GM18517 (cell line): ENCODE measurements around the gene GPATCH3.
"Not testable (repeated sequence)": the region's sequence is repeated elsewhere in the genome, so short reads cannot be mapped to it uniquely, and the experiment has no call there.

ENCODE experiments used
- ATAC-seq: cut with Tn5 transposase; IDR thresholded peaks from one replicate; pipeline ENCODE4 v1.9.1; 2021; ENCODE audit warnings: mild to moderate bottlenecking, moderate library complexity; ENCODE audit not compliant: unreplicated experiment

The GPATCH3 gene, protein sequence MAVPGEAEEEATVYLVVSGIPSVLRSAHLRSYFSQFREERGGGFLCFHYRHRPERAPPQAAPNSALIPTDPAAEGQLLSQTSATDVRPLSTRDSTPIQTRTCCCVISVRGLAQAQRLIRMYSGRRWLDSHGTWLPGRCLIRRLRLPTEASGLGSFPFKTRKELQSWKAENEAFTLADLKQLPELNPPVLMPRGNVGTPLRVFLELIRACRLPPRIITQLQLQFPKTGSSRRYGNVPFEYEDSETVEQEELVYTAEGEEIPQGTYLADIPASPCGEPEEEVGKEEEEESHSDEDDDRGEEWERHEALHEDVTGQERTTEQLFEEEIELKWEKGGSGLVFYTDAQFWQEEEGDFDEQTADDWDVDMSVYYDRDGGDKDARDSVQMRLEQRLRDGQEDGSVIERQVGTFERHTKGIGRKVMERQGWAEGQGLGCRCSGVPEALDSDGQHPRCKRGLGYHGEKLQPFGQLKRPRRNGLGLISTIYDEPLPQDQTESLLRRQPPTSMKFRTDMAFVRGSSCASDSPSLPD

DNA sequence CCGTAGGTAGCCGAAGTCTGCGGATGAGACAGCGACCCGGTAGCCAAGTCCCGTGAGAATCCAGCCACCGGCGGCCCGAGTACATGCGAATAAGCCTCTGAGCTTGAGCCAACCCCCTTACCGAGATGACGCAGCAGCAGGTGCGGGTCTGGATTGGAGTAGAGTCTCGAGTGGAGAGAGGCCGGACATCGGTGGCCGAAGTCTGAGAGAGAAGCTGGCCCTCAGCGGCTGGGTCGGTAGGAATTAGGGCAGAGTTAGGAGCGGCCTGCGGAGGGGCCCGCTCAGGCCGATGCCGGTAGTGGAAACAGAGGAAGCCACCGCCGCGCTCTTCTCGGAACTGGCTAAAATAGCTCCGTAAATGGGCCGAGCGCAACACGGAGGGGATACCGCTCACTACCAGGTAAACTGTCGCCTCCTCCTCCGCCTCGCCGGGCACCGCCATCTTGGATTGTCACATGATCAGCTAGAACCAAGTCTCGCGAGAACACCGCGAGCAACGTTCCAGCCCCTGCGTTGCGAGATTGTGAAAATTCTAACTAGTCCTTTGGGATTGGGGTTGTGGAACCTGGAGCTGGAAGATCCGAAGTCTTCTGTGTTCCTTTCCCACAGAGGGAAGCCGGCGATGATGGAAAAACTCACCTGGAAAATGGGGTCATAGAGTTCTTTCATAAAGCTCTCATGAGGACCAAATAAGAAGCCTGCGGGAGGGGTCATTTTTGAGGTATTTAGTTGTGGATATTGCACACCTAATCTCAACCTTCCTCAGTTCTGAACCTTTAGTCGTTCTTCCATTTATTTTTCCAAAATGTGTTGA is at the start of gene GPATCH3:
GPATCH3 (minus strand) TSS at position 467 of the 814 bp plus-strand sequence; CDS start at position 442, 25 bp downstream.
- peak; percentile 77 for ATAC-seq

DNA sequence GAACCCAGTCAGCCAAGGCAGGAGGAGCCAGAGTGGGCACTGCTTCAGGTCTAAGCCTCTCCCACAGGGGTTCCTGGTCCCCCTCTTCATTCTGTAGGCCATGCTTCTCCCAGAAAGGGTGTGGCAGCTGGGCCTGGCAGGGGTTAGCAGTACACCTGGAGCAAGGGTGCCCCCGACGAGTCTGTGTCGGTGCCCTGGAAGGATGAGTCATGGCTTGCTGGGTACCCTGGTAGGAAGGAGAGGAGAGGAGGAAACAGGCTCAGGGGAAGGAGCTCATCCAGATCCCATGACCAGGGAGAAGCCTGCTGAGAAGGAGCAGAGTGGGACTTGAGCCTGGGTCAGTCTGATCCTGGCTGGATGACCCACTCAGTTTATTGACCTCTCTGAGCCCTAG is 49.7 kb upstream of the GPATCH3 start:
- ATAC-seq = no peak

DNA sequence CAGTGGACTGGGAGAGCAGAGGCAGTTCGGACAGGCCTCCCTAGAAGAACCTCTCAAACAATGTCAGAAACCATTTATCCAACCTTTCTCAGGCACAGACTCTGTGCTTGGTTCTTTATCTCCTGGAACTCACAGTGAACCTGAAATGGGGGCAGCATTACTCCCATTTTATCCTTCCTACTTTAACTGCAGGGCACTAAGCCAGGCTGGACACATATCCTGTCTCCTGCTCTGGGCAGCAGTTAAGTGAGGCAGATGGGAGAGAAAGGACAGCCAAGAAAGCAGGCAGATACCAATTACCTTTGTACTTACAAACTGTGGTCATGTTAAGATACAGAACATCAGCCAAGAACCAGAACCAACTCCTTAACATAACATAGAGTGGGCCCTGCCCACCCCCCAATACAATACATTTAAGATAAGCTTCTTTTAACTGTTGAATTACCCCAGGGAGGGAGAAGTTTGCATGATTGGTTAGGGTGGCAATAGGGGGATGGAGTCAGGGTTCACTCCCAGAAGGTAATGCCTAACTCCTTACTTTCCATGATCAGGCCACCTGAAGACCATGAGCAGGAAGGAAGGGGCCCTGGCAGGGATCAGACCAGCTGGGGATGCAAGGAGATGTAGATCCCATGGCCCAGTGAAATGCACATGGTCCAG is 49.1 kb upstream of the GPATCH3 start:
- ATAC-seq = no peak

DNA sequence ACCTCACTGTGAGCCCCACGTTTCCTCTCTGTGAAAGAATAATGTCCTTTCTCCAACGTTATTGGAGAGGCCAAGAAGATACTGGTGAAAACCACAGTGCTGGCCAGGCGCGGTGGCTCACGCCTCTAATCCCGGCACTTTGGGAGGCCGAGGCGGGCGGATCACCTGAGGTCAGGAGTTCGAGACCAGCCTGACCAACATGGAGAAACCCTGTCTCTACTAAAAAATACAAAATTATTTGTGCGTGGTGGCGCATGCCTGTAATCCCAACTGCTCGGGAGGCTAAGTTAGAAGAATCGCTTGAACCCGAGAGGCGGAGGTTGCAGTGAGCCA is 48.4 kb upstream of the GPATCH3 start:
- ATAC-seq = not testable (repeated sequence)

DNA sequence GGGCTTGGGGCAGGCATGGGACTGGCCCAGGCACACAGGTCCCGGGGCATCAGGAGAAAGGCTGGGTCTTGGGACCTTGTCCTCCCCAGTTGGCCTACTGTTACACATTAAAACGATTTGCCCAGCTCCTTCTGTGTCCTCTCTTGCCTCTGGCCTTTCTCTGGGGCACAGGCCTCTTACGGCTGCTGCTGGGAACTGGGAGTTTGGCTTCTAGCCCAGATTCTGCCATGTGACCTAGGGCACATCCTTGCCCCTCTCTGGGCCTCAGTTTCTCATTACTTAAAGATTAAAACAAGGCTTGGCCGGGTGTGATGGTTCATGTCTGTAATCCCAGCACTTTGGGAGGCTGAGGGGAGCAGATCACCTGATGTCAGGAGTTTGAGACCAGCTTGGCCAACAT is 46.0 kb upstream of the GPATCH3 start:
- ATAC-seq = no peak

DNA sequence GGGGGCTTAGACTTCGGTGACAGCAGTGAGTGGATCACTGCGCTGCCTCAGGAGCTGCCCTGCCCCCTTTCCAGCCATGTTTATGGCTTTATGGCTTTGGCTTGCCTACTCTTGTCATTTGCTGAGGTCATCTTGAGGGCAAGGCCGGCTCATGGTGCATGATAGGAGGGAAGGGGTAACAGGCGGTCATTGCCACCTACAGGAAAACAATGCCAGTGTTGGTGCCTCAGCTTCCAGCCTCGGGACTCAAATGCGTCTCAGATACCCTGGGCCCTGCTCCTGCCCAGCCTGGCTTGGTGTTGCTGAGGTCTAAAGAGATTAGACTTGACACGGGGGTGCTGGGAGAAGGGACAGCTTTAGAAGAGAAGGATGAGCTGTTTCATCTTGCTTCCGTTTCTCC is 45.5 kb upstream of the GPATCH3 start:
- ATAC-seq = no peak

DNA sequence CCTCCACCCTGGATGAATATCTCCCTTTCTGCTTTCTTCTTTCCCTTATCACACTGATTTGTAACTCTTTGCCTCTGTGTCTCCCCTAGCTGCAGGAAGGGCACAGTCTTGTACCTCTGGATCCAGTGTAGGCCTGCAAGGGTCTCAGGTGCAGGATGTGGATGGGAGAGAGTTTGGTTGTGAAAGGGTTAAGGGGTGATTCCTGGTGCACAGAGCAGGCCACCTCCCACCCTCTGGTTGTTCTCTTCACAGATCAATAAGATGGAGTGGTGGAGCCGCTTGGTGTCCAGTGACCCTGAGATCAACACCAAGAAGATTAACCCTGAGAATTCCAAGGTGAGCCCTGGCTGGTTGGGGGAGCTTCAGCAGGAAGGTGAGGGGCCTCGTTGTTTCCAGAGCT is 44.9 kb upstream of the GPATCH3 start:
- no peak for ATAC-seq

DNA sequence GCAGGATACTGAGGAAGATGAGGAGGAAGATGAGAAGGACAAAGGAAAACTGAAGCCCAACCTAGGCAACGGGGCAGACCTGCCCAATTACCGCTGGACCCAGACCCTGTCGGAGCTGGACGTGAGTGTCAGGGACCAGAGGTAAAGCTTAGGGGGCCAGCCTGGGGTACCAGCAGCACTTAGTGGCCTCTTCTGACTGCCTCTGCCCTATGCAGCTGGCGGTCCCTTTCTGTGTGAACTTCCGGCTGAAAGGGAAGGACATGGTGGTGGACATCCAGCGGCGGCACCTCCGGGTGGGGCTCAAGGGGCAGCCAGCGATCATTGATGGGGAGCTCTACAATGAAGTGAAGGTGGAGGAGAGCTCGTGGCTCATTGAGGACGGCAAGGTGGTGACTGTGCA is 42.4 kb upstream of the GPATCH3 start:
- ATAC-seq = no peak

DNA sequence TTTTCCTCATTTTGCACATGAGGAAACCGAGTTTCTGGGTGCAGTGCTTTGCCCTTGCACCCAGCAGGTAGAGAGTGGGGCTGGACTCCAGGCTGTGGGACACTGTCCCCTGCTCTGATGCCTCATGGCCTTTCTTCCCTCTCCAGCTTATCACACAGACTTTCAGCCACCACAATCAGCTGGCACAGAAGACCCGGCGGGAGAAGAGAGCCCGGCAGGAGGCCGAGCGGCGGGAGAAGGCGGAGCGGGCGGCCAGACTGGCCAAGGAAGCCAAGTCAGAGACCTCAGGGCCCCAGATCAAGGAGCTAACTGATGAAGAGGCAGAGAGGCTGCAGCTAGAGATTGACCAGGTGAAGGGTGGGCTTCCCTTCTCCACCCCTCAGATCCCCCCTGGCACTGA is 41.0 kb upstream of the GPATCH3 start:
- ATAC-seq = no peak

DNA sequence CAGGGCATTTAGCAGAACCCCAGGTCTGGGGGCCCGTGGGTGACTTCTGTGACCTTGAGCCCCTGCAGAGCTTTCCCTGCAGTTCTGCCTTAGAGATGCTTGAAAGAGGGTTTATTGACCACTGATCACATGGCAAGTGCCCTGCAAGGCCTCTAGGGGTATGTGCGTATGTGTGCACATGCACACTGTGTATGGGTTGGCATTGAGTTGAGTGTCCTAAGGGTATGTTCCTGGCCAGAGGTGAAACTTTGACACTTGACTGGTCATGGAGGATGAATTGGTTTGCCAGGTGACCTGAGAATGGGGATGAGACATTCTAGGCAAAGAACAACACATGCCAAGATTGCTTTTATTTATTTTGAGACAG is 38.4 kb upstream of the GPATCH3 start:
- ATAC-seq = no peak

DNA sequence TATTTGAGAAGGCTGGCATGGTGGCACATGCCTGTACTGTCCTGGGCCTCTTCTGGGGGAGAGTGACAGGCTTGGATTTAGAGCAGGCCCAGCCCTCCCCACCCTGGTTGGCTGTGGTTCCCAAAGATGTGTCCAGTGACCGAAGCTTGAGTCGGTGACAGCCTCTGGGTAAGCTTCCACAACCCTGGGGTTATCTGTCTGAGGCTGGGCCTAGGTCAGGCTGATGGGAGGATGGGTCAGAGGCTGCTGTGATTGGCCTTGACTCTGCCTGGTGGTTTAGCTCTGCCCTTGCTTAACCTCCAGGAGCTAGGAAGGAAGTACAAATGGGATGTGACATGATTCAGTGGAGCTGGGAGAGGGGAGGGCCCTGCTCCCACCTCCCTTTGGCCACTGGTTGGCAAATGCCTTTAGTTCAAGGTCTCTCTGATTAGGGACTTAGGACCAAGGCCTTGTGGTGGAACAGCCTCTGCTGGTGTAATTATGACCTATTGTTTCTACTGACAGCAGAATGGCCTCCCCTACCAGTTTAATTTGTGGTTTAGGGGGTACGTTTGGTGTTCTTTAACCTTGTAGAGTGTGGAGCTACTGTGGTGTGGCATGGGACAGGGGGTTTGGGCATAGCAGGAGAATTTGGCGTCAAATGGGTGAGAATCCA is 37.9 kb upstream of the GPATCH3 start:
- no peak for ATAC-seq

DNA sequence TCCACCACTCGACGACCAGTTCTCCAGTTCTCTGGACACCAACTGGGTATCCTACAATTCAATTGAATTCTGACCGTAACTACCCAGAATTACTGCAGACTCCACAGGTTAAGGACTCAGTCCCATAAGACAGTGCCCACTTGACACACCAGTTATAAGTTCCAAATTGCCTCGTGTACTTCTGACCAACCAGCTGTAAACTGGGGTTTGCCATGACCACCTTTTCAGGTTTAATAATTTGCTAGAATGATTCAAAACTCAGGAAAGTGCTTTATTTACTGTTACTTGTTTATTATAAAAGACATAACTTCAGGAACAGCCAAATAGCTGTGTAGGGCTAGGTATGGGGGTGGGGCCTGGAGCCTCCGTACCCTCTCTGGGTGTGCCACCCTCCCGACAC is 36.6 kb upstream of the GPATCH3 start:
- ATAC-seq = no peak

DNA sequence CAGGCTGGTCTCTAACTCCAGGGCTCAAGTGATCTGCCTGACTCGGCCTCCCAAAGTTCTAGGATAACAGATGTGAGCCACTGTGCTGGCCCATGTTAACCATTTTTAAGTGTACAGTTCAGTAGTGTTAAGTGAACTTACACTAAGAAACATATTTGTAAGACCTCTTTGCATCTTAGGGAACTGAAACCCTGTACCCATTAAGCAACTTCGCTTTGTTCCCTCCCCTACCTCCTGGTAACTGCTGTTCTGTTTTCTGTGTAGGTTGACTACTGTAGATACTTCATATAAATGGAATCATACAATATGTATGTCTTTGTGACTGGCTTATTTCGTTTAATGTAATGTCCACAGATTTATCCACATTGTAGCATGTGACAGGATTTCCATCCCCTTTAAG is 32.3 kb upstream of the GPATCH3 start:
- ATAC-seq = no peak

DNA sequence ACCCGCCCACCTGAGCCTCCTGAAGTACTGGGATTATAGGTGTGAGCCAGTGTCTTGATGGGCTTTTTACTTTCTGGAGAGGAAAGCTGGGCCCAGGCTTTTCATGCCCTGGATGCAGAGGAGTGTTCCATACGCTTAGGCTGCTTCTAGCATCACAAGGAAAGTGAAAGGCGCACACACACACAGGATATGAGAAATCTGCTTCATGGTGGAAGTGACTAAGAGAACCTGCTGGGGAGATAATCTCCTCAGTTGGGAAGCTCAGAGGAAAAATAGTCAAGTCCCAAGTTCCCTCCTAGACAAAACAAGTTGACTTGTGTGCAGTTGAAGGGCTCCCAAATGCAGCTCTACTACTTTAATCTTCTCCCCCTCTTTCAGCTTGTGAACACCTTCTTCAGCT is 23.4 kb upstream of the GPATCH3 start:
- no peak for ATAC-seq

DNA sequence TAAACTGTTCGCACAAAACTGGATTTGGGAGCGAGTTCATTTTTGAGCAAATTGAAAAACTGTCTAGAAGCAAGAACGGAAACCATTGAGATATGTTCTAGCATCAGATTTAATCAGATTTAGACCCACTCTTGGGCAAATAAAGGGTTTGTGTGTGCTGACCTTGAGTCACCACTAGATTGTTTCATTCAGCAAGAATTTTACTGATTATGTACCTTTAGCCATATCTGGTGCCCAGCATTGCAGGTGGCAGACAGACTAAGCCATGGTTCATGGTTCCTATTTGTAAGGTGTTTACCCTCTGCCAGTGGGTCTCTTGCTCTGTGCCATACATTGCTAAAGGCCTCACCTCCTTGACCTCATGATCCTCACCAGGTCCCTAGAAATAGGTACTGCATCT is 22.6 kb upstream of the GPATCH3 start:
- ATAC-seq = no peak

DNA sequence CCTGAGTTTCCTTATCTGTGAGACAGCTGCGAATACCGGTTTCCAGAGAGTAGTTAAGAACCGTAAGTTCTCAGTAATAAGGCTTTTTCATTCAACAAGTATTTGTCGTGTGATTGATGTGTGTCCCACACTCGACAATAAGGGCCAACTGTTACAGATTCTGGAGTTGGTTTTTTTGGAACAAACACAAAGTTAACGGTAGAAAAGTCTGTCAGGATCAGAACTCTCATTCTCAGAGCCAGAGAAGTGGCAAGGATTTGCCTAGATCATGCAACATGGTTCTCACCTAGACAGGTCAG is 22.1 kb upstream of the GPATCH3 start:
- ATAC-seq = no peak

DNA sequence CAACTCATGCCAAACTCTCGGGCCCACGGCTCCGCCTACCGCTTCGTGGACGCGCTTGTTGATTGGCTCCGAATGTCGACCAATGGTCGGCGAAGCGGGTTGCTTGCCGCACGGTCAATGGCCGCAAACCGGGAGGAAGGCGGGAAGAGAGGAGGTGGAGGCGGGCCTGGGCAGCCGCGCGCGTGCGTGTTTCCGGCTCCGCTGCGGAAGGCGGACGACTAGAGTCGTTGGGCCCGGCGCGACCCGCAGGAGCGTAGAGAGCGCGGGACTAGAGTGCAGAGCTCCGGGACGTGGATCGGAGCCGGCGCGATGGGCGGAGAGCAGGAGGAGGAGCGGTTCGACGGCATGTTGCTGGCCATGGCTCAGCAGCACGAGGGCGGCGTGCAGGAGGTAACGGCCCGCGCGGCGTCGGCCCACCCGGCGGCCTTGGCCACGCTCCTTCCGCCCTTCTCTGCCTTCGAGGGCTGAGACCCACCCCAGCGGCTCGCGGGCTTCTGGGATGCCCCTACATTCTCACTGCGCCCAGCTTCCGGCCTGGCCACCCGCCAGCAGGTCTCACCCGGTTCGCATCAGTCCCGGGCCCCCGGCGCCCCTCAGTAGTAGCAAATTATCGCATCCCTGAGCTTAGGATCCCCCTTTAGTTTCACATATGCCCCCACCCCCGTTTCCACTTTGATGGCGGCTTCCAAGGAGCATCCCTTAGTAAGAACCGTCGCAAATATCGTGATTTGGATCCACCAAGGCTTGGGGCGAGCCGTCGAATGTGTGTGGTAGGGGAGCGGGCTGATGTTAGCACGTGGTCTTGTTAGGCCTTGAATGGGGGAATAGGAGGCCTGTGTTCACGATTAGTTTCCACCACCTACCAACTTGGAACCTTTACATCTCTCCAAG is 21.5 kb upstream of the GPATCH3 start, which contains the start of gene NUDC:
NUDC (plus strand) TSS at position 204 of the 891 bp plus-strand sequence; CDS start at position 310, 106 bp downstream.
- ATAC-seq = peak; percentile 93

DNA sequence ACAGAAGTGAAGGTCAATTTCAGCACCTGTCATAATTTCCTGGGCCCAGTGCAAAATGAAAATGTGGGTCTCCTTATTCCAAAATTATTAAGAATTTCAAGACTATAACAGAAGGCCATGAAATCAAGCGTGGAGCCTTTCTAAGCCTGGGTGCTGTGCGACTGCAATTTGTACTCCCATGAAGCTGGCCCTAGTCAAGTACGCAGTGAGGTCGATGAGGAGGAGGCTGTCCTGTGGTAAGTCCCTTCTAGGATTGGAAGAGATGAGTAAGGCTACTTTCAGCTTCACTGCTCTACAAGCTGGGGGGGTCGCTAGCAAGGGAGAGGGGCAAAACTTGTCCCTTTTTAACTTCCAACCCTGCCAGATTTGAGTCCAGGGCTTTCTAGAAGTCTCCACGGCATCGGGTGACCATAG is 20.9 kb upstream of the GPATCH3 start:
- ATAC-seq = no peak

DNA sequence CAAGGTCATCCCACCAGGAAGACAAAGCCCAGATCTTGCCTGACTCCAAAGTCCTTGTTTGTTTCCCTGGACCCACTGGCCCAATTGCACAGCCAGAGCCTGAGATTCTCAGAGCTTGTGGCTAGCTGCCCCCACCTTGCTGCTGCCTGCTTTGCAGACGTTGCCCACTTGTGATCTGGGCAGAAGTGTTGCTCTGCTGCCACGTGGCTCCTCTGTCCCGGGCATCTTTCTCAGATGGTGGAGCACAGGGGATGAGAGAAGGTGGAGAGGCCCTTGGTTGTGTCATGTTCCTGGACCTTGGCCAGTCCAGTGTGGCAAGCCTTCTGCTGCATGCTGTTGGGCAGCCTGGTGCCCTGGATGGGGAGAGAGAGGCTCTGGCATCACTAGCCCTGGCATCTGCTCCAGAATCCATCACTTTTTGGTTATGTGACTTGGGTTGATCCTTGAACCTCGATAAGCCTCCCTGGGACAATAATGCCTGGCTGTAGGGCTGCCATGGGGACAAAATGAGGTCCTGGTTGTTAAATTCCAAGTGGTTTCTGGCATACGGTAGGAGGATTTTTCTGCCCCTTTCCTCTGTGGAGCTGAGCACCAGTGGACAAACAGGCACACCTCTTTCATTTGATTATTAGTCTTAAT is 15.1 kb upstream of the GPATCH3 start:
- ATAC-seq = no peak
